Urinary bladder (tissue), 4 donors: ENCODE results near the gene CD1D. TPM values are rescaled to one million over a fixed set of nuclear protein-coding genes. Genes with fewer than 3 reads are reported as not detected.
A peak's percentile ranks its signal among the peaks of the same experiment; 100 is the strongest.
"Not testable (repeated sequence)": the region's sequence is repeated elsewhere in the genome, so short reads cannot be mapped to it uniquely, and the experiment has no call there.

Experiments used
- DNase-seq: peaks from one replicate; pipeline ENCODE4 v3.0.0-alpha.2; 2015; ENCODE audit errors: extremely low spot score
- H3K27ac ChIP-seq: one replicate; pipeline ENCODE4 v1.5.1; 2013; ENCODE audit warnings: low read depth, mild to moderate bottlenecking, moderate library complexity
- H3K36me3 ChIP-seq: one replicate; pipeline ENCODE4 v1.6.1; 2013; ENCODE audit warnings: mild to moderate bottlenecking, moderate library complexity; ENCODE audit not compliant: insufficient read depth
- H3K4me1 ChIP-seq: one replicate; pipeline ENCODE4 v1.6.1; 2013; ENCODE audit warnings: mild to moderate bottlenecking, moderate library complexity; ENCODE audit not compliant: insufficient read depth
- H3K4me3 ChIP-seq: one replicate; pipeline ENCODE4 v1.5.1; 2013; ENCODE audit warnings: low read depth, low read length
- whole genome bisulfite sequencing: extraction: QIAGEN DNeasy Blood & Tissue Kit; methylation state at CpG from one replicate; pipeline ENCODE4 v1.1.7; 2013; 5-methylcytosine and 5-hydroxymethylcytosine counted together
- polyA plus RNA-seq: library from polyadenylated mRNA; stranded (reverse); fragments of 200-250 nt; gene quantifications from one replicate; pipeline ENCODE4 v1.2.3, GENCODE V29; 2013
- total RNA-seq: library from RNA; depleted of rRNA; stranded (reverse); fragments of >200 nt; gene quantifications from one replicate; pipeline ENCODE4 v1.2.3, GENCODE V29; 2014
- donor health status: healthy with polysubstance abuse.
- donor health status: healthy.

CD1D gene
- total and polyA plus RNA-seq, 2 donors, result 1.6 to 2.7 TPM

DNA sequence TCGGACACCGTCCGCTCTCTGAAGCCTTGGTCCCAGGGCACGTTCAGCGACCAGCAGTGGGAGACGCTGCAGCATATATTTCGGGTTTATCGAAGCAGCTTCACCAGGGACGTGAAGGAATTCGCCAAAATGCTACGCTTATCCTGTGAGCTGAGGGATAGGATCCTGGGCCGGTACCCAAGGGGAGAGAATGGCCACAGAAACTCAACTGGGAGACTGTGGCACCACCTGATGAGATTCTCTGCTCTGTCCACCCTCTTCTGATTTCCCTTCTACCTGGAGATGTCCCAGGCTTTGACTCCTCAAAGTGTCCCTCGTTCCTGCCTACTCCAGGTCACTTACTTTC, 855 bp downstream of the CD1D start:
- 16% methylated on average over 13 of the region's 13 CpGs for WGBS
- H3K4me3 ChIP-seq, result peak overlapping the region; percentile 38
- no peaks in the 10 kb centered on the region for H3K4me1 ChIP-seq
- no peak overlapping the region for H3K27ac ChIP-seq
- DNase-seq, result no peak
- no peaks in the 10 kb centered on the region for H3K36me3 ChIP-seq

DNA sequence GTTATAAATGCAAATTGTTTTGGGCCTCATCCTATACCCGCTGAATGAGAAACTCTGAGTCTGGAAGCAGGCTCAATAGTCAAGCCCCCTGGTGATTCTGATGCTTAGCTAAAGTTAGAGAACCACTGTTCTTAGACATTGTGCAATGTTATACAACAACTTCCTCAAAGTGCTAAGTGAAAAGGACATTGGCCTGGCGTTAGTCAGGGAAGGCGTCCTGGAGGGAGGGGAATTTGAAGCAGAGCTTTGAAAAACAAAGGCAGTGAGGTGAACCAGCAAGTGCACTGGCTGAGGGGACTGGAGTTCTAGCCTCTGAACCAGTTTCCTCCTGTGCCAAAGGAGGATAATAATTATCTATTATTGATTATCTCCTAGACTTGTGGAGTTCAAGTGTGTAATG, 5.1 kb downstream of the CD1D start:
- 85% methylated on average over 3 of the region's 3 CpGs for WGBS
- Histone ChIP-seq H3K4me1 (no peaks in the 10 kb centered on the region), H3K27ac (no peak overlapping the region), H3K4me3 (no peak overlapping the region), H3K36me3 (no peaks in the 10 kb centered on the region)
- no peak for DNase-seq

DNA sequence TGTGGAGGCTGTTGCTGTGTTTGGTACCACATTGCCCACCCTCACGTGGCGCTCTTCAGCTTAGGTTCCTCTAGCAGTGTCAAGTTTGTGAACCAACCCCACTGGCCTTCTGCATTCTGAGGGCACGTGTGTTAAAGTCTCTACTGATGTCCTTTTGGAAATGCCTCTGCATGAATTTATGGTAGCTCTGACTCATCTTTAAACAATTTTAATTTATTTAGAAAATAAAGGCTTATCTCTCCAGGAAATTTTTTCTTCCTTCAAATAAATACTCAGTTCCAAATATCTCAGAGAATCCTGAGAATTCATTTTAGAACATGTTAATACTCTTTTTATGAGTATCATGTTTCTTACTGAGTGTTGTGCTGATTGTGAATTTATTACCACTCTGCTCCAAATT, 5.5 kb downstream of the CD1D start:
- H3K4me1 ChIP-seq, result no peaks in the 10 kb centered on the region
- H3K27ac ChIP-seq, result no peak overlapping the region
- DNase-seq, result no peak
- no peak overlapping the region for H3K4me3 ChIP-seq
- H3K36me3 ChIP-seq, result no peaks in the 10 kb centered on the region
- 43% methylated on average over 3 of the region's 3 CpGs for WGBS

DNA sequence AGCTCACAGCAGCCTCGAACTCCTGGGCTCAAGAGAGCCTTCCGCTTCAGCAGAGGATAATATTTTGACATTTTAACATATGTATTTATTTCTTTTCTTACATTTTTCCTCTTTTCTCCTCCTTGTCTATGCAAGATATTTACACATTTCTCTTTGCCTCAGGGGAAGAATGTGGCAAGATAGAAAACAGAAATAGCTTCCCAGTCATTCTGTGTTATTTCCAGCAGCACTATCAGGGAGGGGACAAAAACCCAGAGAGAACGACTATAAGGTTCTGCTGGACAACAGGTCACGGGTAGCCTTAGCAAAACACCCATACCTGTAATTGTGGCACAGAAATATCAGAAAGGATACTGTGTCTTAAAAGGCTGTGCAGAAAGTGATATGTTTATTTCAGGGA, 7.9 kb downstream of the CD1D start:
- no peak for DNase-seq
- H3K27ac ChIP-seq, result no peak overlapping the region
- no peaks in the 10 kb centered on the region for H3K4me1 ChIP-seq
- WGBS, result 58% methylated on average over 4 of the region's 4 CpGs
- no peaks in the 10 kb centered on the region for H3K36me3 ChIP-seq
- H3K4me3 ChIP-seq, result no peak overlapping the region

DNA sequence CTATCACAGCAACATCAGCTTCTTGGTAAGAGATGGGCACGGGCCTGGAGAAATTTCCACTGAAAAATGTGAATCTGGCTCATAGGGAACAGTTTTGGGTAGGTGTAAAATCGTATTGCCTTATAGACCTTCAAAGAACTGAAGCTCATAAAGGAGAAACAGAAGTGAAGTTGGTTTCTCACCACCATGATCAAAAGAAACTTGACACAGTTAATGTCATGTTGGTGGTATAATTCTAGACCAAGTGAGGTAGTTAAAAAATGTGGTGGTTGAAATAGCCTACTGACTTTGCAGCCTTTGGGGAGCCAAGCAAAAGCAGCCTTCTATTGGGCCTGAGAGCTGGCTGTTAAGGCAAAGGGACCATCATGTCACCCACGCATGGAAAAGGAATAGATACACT, 8.9 kb downstream of the CD1D start:
- Histone ChIP-seq H3K4me1 (no peaks in the 10 kb centered on the region), H3K4me3 (no peak overlapping the region), H3K36me3 (no peaks in the 10 kb centered on the region), H3K27ac (no peak overlapping the region)
- 81% methylated on average over 3 of the region's 3 CpGs for WGBS
- DNase-seq, result no peak

DNA sequence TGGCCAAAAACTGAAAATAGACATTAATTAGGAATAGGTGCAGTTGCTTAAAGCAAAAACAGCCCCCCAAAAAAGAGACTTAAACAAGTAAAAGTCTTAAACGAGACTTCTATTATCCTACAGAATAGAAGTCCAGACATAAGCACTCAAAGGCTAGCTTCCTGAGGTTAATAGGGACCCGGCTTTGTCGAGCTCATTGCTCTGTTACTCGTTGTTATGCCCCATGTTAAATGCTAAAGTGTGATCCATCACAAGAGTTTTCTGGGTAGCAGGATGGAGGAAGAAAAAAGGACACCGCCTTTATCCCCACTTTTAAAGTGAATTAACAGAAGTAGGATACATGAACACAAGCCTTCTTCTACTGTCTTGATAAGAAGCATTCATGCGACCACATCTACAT, 10.6 kb downstream of the CD1D start:
- H3K4me1 ChIP-seq, result no peaks in the 10 kb centered on the region
- no peak overlapping the region for H3K27ac ChIP-seq
- DNase-seq, result no peak
- no peak overlapping the region for H3K4me3 ChIP-seq
- 57% methylated on average over 6 of the region's 6 CpGs for WGBS
- no peaks in the 10 kb centered on the region for H3K36me3 ChIP-seq

DNA sequence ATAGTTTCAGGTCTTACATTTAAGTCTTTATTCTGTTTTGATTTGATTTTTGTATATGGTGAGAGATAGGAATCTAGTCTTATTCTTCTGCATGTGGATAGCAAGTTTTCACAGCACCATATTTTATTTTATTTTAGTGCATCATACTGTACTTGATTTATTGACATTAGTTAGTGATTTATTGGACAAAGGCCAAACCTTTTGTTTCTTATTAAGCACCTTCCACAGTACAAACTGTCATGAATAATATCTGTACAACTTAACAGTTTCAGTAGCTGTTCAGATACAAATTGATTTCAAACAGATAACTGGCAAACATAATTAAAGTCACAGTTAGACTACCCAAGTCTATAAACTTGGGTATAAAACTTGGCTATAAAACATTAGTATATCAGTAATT, 15.8 kb downstream of the CD1D start:
- H3K36me3 ChIP-seq, result no peaks in the 10 kb centered on the region
- H3K4me1 ChIP-seq, result no peaks in the 10 kb centered on the region
- H3K4me3 ChIP-seq, result no peak overlapping the region
- no peak for DNase-seq
- H3K27ac ChIP-seq, result no peak overlapping the region

DNA sequence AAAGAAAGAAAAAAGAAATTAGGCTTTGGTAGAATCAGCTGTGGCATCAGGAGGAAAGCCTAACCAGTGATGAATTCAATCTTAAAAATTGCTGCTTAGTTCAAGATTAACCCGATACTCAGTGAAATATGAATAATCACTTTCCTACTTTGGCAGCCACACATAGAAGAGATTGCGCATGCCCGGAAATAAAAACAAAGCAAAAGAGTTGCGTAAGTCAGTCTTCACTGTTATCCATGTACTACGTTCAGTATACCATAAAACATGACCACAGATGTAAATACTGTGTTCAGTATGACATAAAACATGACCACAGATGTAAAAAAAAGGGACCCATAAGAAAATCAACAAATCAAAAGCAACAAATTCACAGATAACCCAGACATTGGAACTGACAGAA, 19.2 kb downstream of the CD1D start:
- no peak overlapping the region for H3K4me3 ChIP-seq
- DNase-seq, result no peak
- WGBS, result 29% methylated on average over 5 of the region's 5 CpGs
- no peaks in the 10 kb centered on the region for H3K36me3 ChIP-seq
- no peak overlapping the region for H3K27ac ChIP-seq
- no peaks in the 10 kb centered on the region for H3K4me1 ChIP-seq

DNA sequence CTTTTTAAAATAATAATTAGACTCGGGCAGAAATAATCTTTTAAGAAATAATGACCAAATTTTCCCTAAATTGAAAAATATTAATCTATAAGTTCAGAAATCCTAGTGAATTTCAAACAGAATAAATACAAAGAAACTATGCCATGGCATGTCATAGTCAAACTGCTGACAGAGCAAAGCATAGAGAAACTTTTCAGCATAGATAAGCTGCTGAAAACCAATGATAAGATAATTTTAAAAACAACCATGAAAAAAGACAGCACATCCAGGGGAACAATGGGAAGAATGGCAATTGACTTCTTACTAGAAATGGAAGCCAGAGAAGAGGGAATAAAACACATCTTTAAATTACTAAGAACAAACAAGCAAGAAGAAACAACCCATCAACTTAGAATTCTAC, 19.8 kb downstream of the CD1D start:
- H3K4me1 ChIP-seq, result no peaks in the 10 kb centered on the region
- WGBS, result 88% methylated on average over 1 of the region's 1 CpG
- H3K36me3 ChIP-seq, result no peaks in the 10 kb centered on the region
- no peak overlapping the region for H3K27ac ChIP-seq
- no peak for DNase-seq
- H3K4me3 ChIP-seq, result no peak overlapping the region

DNA sequence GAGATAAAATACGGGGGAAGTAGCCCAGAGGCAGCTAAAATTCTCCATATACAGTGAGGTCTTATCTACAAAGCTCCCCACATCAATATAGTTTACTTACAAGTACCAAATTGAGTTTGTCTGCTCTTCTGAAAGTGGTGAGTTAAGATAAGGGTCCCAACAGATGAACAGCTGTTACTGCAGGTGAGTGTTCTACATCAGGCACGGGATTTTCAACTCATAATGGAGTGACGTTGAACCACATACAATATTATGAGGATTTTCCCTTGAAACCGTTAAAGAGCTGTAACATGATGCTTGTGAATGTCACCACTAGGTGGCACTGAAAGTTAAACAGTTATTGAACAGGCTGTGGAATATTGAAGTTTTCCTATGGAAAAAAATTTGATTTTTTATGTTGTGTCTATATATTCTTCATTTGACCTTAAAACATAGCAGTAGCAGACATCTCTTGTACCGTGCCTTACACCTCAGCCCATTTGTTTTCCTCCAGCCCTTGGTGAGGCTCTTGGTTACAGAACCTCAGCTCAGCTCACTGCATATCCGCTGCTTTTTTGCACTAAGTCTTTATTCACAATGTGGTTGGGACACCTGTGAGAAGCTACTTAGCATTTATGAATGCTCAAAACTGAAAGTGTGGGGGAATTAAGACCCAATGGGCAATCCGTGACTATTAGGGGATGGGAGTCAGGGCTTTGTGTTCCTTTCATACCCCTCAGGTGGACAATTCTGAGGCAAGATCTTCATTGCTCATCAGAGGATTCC, 23.2 kb downstream of the CD1D start:
- DNase-seq, result peak; percentile 26
- no peaks in the 10 kb centered on the region for H3K36me3 ChIP-seq
- H3K4me3 ChIP-seq, result no peak overlapping the region
- no peak overlapping the region for H3K27ac ChIP-seq
- 22% methylated on average over 7 of the region's 7 CpGs for WGBS
- no peaks in the 10 kb centered on the region for H3K4me1 ChIP-seq

DNA sequence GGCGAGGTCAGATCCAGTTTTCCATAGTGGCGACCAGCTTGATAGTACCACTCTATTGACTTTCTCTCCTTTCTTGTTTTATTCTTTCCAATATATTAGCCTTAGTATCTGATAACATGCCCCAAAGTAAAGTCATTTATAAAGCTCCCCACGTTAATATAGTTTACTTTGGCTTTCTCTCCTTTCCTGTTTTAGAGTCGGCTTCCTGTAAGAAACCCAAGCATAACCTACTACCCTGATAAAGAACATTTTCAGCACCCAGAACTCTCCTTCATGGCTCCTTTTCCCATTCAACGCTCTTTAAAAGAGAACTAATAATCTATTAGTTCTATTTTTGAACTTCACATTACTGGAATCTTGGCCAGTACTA, 23.7 kb downstream of the CD1D start:
- no peaks in the 10 kb centered on the region for H3K4me1 ChIP-seq
- H3K4me3 ChIP-seq, result no peak overlapping the region
- 43% methylated on average over 5 of the region's 5 CpGs for WGBS
- H3K27ac ChIP-seq, result no peak overlapping the region
- no peak for DNase-seq
- no peaks in the 10 kb centered on the region for H3K36me3 ChIP-seq

DNA sequence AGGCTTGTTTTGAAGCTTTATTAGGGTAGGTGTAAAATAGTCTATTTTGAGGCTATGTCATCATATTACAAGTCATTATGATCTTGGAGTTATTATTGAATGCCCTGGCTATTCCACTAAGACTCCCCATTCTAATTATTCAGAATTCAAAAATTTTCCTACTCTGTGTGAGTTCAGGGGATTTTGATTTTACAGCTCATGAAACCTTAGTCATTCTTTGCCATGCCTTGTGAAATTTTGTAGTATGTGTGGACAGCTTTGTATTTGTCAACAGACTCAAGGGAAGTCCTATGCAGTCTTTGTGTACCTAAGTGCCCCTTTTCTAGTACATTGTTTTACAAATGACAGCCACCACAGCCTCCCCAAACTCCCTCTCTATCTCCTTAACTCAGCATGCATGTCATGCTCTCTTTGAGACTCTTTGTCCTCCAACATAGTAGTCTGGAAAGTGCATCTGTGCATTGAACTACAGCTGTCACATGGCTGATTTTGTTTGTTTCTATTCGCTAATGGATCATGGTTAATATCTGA, 28.0 kb downstream of the CD1D start:
- 78% methylated on average over 1 of the region's 1 CpG for WGBS
- Histone ChIP-seq H3K4me3 (no peak overlapping the region), H3K27ac (no peak overlapping the region), H3K4me1 (no peaks in the 10 kb centered on the region), H3K36me3 (no peaks in the 10 kb centered on the region)
- no peak for DNase-seq

DNA sequence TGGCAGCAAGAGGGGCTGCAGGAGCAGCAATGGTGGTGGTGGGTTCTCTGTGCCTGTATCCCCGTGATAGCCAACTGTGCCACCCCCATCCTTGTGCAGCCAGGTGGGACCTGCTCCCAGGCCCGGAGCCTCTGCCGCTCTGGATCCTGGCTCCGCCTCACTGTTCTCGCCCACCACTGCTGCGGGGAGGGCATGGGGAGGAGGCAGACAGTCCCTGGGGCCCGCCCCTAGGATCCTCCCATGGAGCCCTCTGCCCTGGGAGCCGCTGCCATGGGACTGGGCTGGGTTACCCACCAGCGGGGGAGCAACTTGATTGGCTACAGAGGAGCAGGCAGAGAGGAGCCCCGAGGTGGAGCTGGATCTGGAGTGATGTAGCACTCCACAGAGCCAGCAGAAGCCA, 31.6 kb downstream of the CD1D start:
- WGBS, result 76% methylated on average over 10 of the region's 10 CpGs

DNA sequence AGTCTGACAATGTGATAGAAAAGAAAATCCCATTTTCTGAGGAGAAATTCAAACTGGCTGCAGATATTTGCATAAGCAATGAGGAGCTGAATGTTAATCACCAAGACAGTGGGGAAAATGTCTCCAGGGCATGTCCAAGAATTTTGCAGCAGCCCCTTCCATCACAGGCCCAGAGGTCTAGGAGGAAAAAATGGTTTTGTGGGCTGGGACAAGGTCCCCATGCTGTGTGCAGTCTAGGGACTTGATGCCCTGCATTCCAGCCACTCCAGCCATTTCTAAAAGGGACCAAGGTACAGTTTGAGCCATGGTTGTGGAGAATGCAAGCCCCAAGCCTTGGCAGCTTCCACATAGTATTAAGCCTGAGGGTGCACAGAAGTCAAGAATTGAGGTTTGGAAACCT, 42.8 kb downstream of the CD1D start:
- H3K4me1 ChIP-seq, H3K27ac ChIP-seq, H3K36me3 ChIP-seq, DNase-seq, H3K4me3 ChIP-seq: not testable (repeated sequence)

More for the DNA sequence above, 31.6 kb downstream of the CD1D start:
- Histone ChIP-seq H3K4me1 (no peaks in the 10 kb centered on the region), H3K36me3 (no peaks in the 10 kb centered on the region), H3K27ac (no peak overlapping the region), H3K4me3 (no peak overlapping the region)
- DNase-seq, result no peak
